SK-N-SH (cell line): ENCODE data around the gene FBXO27. TPM values are rescaled to one million over a fixed set of nuclear protein-coding genes. Genes with fewer than 3 reads are reported as not detected.

Experiments used
- CTCF ChIA-PET: fragments of 300-600, 350-600 bp; formaldehyde crosslinking; extraction: SDS; loops from one replicate; lab custom pipeline; 2021; lab: Yijun Ruan, JAX
- POLR2A ChIA-PET: fragments of 350-600 bp; sonication (Branson Sonifier 250); formaldehyde crosslinking; extraction: SDS; loops from one replicate; lab custom pipeline; 2020; ENCODE audit warnings: antibody characterized with exemption, inconsistent platforms; lab: Yijun Ruan, JAX
- DNase-seq: peaks from one replicate; pipeline ENCODE4 v3.0.0; 2012
- H2AFZ ChIP-seq: fragments of 200-600 bp; sonication (generic); 2 replicates; pipeline ENCODE4 v1.8.1; 2016; ENCODE audit warnings: antibody characterized with exemption, mild to moderate bottlenecking, low read depth
- H3F3A ChIP-seq: fragments of 200-600 bp; sonication (generic); replicated peaks from 2 replicates; pipeline ENCODE3; 2016; ENCODE audit warnings: antibody characterized with exemption, mild to moderate bottlenecking; ENCODE audit not compliant: insufficient read depth
- H3K27ac ChIP-seq, 2 experiments: fragments of 200-500 bp in 1 of 2; fragments of 200-600 bp in 1 of 2; sonication (Bioruptor generic) in 1 of 2; sonication (generic), shearing (Covaris generic) in 1 of 2; 2 replicates each; pipeline versions ENCODE4 v1.5.1 to v1.6.1; 2014 to 2016; ENCODE audit warnings: low read depth in 2 of 2, inconsistent platforms in 1 of 2, low read length in 1 of 2, mild to moderate bottlenecking in 1 of 2, mixed read lengths in 1 of 2
- H3K27me3 ChIP-seq: fragments of 200-600 bp; sonication (generic), shearing (Covaris generic); 2 replicates; pipeline ENCODE4 v1.6.1; 2016; ENCODE audit warnings: mixed run types; ENCODE audit not compliant: insufficient read depth
- H3K36me3 ChIP-seq, 2 experiments: fragments of 200-500 bp in 1 of 2; fragments of 200-600 bp in 1 of 2; sonication (Bioruptor generic) in 1 of 2; sonication (generic) in 1 of 2; replicated peaks in 1 of 2; 2 replicates each; pipeline versions ENCODE3 to v1.5.1; 2014 to 2016; ENCODE audit warnings: low read length in 1 of 2, mild to moderate bottlenecking in 1 of 2; ENCODE audit not compliant: insufficient read depth in 2 of 2, control insufficient read depth in 1 of 2
- H3K4me1 ChIP-seq, 2 experiments: fragments of 200-500 bp in 1 of 2; fragments of 200-600 bp in 1 of 2; sonication (Bioruptor generic) in 1 of 2; sonication (generic), shearing (Covaris generic) in 1 of 2; 2 replicates each; pipeline versions ENCODE4 v1.5.1 to v1.6.1; 2014 to 2016; ENCODE audit warnings: low read depth in 1 of 2, low read length in 1 of 2, mixed run types in 1 of 2; ENCODE audit not compliant: insufficient read depth in 2 of 2, control insufficient read depth in 1 of 2
- H3K4me2 ChIP-seq: fragments of 200-600 bp; sonication (generic), shearing (Covaris generic); 2 replicates; pipeline ENCODE4 v1.6.1; 2017; ENCODE audit warnings: mixed run types
- H3K4me3 ChIP-seq, 2 experiments: fragments of 200-500 bp in 1 of 2; fragments of 200-600 bp in 1 of 2; sonication (Bioruptor generic) in 1 of 2; sonication (generic), shearing (Covaris generic) in 1 of 2; 2 replicates each; pipeline versions ENCODE4 v1.5.1 to v1.8.1; 2014 to 2016; ENCODE audit warnings: low read depth in 2 of 2, inconsistent platforms in 1 of 2, low read length in 1 of 2, mild to moderate bottlenecking in 1 of 2, mixed read lengths in 1 of 2, moderate library complexity in 1 of 2
- H3K79me2 ChIP-seq: fragments of 200-600 bp; sonication (generic); 2 replicates; pipeline ENCODE4 v1.8.1; 2017; ENCODE audit warnings: mild to moderate bottlenecking; ENCODE audit not compliant: insufficient read depth
- H3K9ac ChIP-seq: fragments of 200-600 bp; sonication (generic); 2 replicates; pipeline ENCODE4 v1.6.1; 2017; ENCODE audit warnings: mixed run types
- H3K9me2 ChIP-seq: fragments of 200-600 bp; sonication (generic); 2 replicates; pipeline ENCODE4 v1.6.1; 2017; ENCODE audit warnings: mixed run types
- H3K9me3 ChIP-seq: fragments of 200-600 bp; sonication (generic); 2 replicates; pipeline ENCODE4 v1.6.1; 2017; ENCODE audit warnings: mixed run types, mild to moderate bottlenecking, moderate library complexity
- H4K20me1 ChIP-seq: fragments of 200-600 bp; sonication (generic); 2 replicates; pipeline ENCODE4 v1.6.1; 2017; ENCODE audit warnings: mild to moderate bottlenecking, mixed run types; ENCODE audit not compliant: insufficient read depth
- CTCF ChIP-seq: fragments of 200-600 bp; sonication (generic); IDR thresholded peaks from 2 replicates; pipeline ENCODE4 v1.6.1; 2017; ENCODE audit warnings: antibody characterized with exemption, mild to moderate bottlenecking, moderate library complexity
- EP300 ChIP-seq, 2 experiments: IDR thresholded peaks; 2 replicates each; pipeline versions ENCODE4 v1.4.0 to v1.6.1; 2012; ENCODE audit warnings: borderline replicate concordance in 1 of 2, low read depth in 1 of 2, low read length in 1 of 2
- FOSL2 ChIP-seq: IDR thresholded peaks from 2 replicates; pipeline ENCODE4 v1.4.0; 2012; ENCODE audit warnings: low read depth, mild to moderate bottlenecking, moderate library complexity, borderline replicate concordance
- FOXJ3 ChIP-seq: sonication (generic); formaldehyde crosslinking; IDR thresholded peaks from 2 replicates; pipeline ENCODE4 v1.5.1; 2020; ENCODE audit warnings: mild to moderate bottlenecking, missing genetic modification reagents
- FOXM1 ChIP-seq: IDR thresholded peaks from 2 replicates; pipeline ENCODE4 v1.4.0; 2012; ENCODE audit warnings: low read depth, mild to moderate bottlenecking
- GATA2 ChIP-seq: sonication (generic); formaldehyde crosslinking; IDR thresholded peaks from 2 replicates; pipeline ENCODE4 v1.5.0; 2020; ENCODE audit warnings: mild to moderate bottlenecking, missing genetic modification reagents
- JUND ChIP-seq: IDR thresholded peaks from 2 replicates; pipeline ENCODE4 v1.4.0; 2012
- MEF2A ChIP-seq: IDR thresholded peaks from 2 replicates; pipeline ENCODE4 v1.4.0; 2012; ENCODE audit warnings: low read depth, borderline replicate concordance
- MXI1 ChIP-seq: IDR thresholded peaks from 2 replicates; pipeline ENCODE4 v1.6.1; 2012; ENCODE audit warnings: mild to moderate bottlenecking, low read depth, low read length, improper control_type of control experiment
- NFIC ChIP-seq: IDR thresholded peaks from 2 replicates; pipeline ENCODE4 v1.4.0; 2012; ENCODE audit warnings: borderline replicate concordance
- NRF1 ChIP-seq: IDR thresholded peaks from 2 replicates; pipeline ENCODE4 v1.6.1; 2012; ENCODE audit warnings: low read depth, mild to moderate bottlenecking, low read length
- RAD21 ChIP-seq: IDR thresholded peaks from 2 replicates; pipeline ENCODE4 v1.6.1; 2012; ENCODE audit warnings: mild to moderate bottlenecking, low read length
- RCOR1 ChIP-seq: fragments of 150-350 bp; IDR thresholded peaks from 2 replicates; pipeline ENCODE4 v1.6.1; 2017; ENCODE audit warnings: antibody characterized with exemption, low read length
- RFX5 ChIP-seq: IDR thresholded peaks from 2 replicates; pipeline ENCODE4 v1.6.1; 2012; ENCODE audit warnings: mild to moderate bottlenecking, improper control_type of control experiment, low read length
- RXRA ChIP-seq: IDR thresholded peaks from 2 replicates; pipeline ENCODE4 v1.4.0; 2012; ENCODE audit warnings: low read depth, mild to moderate bottlenecking, borderline replicate concordance
- SMC3 ChIP-seq: IDR thresholded peaks from 2 replicates; pipeline ENCODE4 v1.6.1; 2012; ENCODE audit warnings: low read depth, low read length, improper control_type of control experiment
- TAF1 ChIP-seq: IDR thresholded peaks from 2 replicates; pipeline ENCODE4 v1.6.1; 2012; ENCODE audit warnings: low read depth, mild to moderate bottlenecking, low read length, moderate library complexity, borderline replicate concordance
- USF2 ChIP-seq: fragments of 150-350 bp; IDR thresholded peaks from 2 replicates; pipeline ENCODE4 v1.6.1; 2017; ENCODE audit warnings: antibody characterized with exemption, low read length, low read depth, borderline replicate concordance
- YY1 ChIP-seq: IDR thresholded peaks from 2 replicates; pipeline ENCODE4 v1.4.0; 2012; ENCODE audit warnings: low read depth, mild to moderate bottlenecking
- ZBTB33 ChIP-seq: IDR thresholded peaks from 2 replicates; pipeline ENCODE4 v1.4.0; 2012; ENCODE audit warnings: low read depth, borderline replicate concordance
- WGBS: methylation state at CpG from one replicate; pipeline ENCODE4 v1.1.6; 2017; ENCODE audit warnings: low lambda C conversion rate; 5-methylcytosine and 5-hydroxymethylcytosine counted together
- polyA plus RNA-seq, 3 experiments: library from polyadenylated mRNA; depleted of rRNA; stranded (reverse); fragments of >200 nt; gene quantifications; 2 replicates each; pipeline ENCODE4 v1.2.3, GENCODE V29; 2012
- TF ChIP-seq, protein P1 (sequence below): IDR thresholded peaks from 2 replicates; pipeline ENCODE4 v1.4.0; 2012; ENCODE audit warnings: low read depth, borderline replicate concordance

FBXO27 gene
- polyA plus RNA-seq, 1 of the 3 experiments (the other 2 are of a cell fraction): 5.8 TPM

DNA sequence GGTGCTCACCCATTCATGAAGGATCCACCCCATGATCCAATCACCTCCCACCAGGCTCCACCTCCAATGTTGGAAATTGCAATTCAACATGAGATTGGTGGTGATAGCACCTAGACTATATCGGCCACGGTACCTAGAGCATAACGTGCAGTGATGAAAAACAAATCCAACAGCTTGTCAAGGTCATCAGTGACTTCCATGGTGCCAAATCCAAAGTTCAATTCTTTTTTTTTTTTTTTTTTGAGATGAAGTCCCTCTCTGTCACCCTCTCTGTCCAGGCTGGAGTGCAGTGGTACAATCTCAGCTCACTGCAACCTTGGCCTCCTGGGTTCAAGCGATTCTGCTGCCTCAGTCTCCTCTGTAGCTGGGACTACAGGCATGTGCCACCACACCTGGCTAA is 34.8 kb upstream of the FBXO27 start:
- POLR2A ChIA-PET: interaction anchor here (0.7 kb wide), 1 partner anchor 45 kb away, joined by 3 read pairs; no protein-coding TSS in a partner anchor
- Histone ChIP-seq H3K9me3 (no peaks in the 10 kb centered on the region), H3K9me2 (no peaks in the 10 kb centered on the region)
- 70% methylated on average over 4 of the region's 4 CpGs for WGBS
- no peak for TF ChIP-seq RXRA
- no peak for TF ChIP-seq SMC3
- TF ChIP-seq FOXM1: no peak
- TF ChIP-seq, all 33 proteins: peak for 0
- no peaks in the 10 kb centered on the region for H3K79me2 ChIP-seq
- no peaks in the 10 kb centered on the region for H4K20me1 ChIP-seq
- no peak overlapping the region for H2AFZ ChIP-seq
- H3K27me3 ChIP-seq: no peaks in the 10 kb centered on the region
- H3K36me3 ChIP-seq: no peaks in the 10 kb centered on the region
- CTCF ChIA-PET: interaction anchor here (2.2 kb wide), 1 partner anchor 43 kb away, joined by 5 read pairs; no protein-coding TSS in a partner anchor
- no peak overlapping the region for H3K4me2 ChIP-seq
- no peak overlapping the region for H3K27ac ChIP-seq
- no peak overlapping the region for H3K9ac ChIP-seq
- no peak overlapping the region for H3K4me3 ChIP-seq
- H3K4me1 ChIP-seq: no peaks in the 10 kb centered on the region; a peak in 1 of 4 replicates
- no peak for DNase-seq
- no peaks in the 10 kb centered on the region for H3F3A ChIP-seq

- H3K9ac ChIP-seq: no peak overlapping the region
- no peaks in the 10 kb centered on the region; a peak in 1 of 4 replicates for H3K4me1 ChIP-seq
- H3K9me3 ChIP-seq: no peaks in the 10 kb centered on the region
- 49% methylated on average over 3 of the region's 3 CpGs for WGBS
- POLR2A ChIA-PET: no interaction called here
- CTCF ChIA-PET: interaction anchor here (1.4 to 2.2 kb wide), 2 partner anchors 14 to 44 kb away, joined by 5 to 8 read pairs; no protein-coding TSS in a partner anchor
- no peak for TF ChIP-seq JUND
- no peak for TF ChIP-seq ZBTB33
- TF ChIP-seq MEF2A: no peak
- TF ChIP-seq CTCF: no peak
- no peak for TF ChIP-seq NFIC
- TF ChIP-seq RFX5: no peak
- TF ChIP-seq FOSL2: no peak
- TF ChIP-seq USF2: no peak
- TF ChIP-seq RAD21: no peak
- TF ChIP-seq FOXJ3 (CRISPR knock-in tag): no peak
- no peak for TF ChIP-seq RXRA
- no peak for TF ChIP-seq NRF1
- no peak for TF ChIP-seq TAF1
- no peak for TF ChIP-seq GATA2 (CRISPR knock-in tag)
- TF ChIP-seq, protein P1, sequence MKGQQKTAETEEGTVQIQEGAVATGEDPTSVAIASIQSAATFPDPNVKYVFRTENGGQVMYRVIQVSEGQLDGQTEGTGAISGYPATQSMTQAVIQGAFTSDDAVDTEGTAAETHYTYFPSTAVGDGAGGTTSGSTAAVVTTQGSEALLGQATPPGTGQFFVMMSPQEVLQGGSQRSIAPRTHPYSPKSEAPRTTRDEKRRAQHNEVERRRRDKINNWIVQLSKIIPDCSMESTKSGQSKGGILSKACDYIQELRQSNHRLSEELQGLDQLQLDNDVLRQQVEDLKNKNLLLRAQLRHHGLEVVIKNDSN: no peak
- TF ChIP-seq MXI1: no peak
- TF ChIP-seq YY1: no peak
- TF ChIP-seq SMC3: no peak
- TF ChIP-seq EP300 (IDR thresholded peaks at IDR 0.05; ENCODE audit: borderline replicate concordance in 1 of 2, low read depth in 1 of 2, low read length in 1 of 2): no peak
- no peak for TF ChIP-seq RCOR1
- H3K36me3 ChIP-seq: no peaks in the 10 kb centered on the region
- H3K27ac ChIP-seq: no peak overlapping the region
- H3F3A ChIP-seq: no peaks in the 10 kb centered on the region
- H3K4me2 ChIP-seq: no peak overlapping the region
- H2AFZ ChIP-seq: no peak overlapping the region
- no peak for DNase-seq
- H3K9me2 ChIP-seq: no peaks in the 10 kb centered on the region
- no peaks in the 10 kb centered on the region for H3K27me3 ChIP-seq
- no peaks in the 10 kb centered on the region for H4K20me1 ChIP-seq
- no peaks in the 10 kb centered on the region for H3K79me2 ChIP-seq
- H3K4me3 ChIP-seq: no peak overlapping the region
Measured at GRCh38 chr19:39065928-39066327, 33.6 kb upstream of the FBXO27 start.
